GM23338 (cell line): ENCODE measurements around the gene SARS2.

Experiments used
- CREB1 ChIP-seq: fragments of 250-450 bp; sonication (Bioruptor Pico); IDR thresholded peaks from 2 replicates; pipeline ENCODE4 v1.5.0; 2020; ENCODE audit warnings: low read depth, mild to moderate bottlenecking, moderate library complexity
- CTCF ChIP-seq, 2 experiments: fragments of 200-600 bp in 1 of 2; sonication (generic) in 1 of 2; conservative IDR thresholded peaks; 2 replicates each; pipeline versions ENCODE4 v1.5.1 to v1.6.1; 2016 to 2017; ENCODE audit warnings: antibody characterized with exemption in 2 of 2, low read depth in 2 of 2, mild to moderate bottlenecking in 2 of 2, moderate library complexity in 1 of 2
- ETS1 ChIP-seq: IDR thresholded peaks from 2 replicates; pipeline ENCODE4 v1.6.1; 2016; ENCODE audit warnings: antibody characterized with exemption
- EZH2 ChIP-seq: fragments of 200-600 bp; sonication (generic); IDR thresholded peaks from one replicate; pipeline ENCODE4 v1.8.0; 2017; ENCODE audit warnings: antibody characterized with exemption, mild to moderate bottlenecking, low read depth; ENCODE audit not compliant: unreplicated experiment
- EZH2phosphoT487 ChIP-seq: fragments of 200-600 bp; sonication (generic); IDR thresholded peaks from one replicate; pipeline ENCODE4 v1.8.1; 2018; ENCODE audit warnings: antibody characterized with exemption; ENCODE audit not compliant: unreplicated experiment
- JUNB ChIP-seq: IDR thresholded peaks from one replicate; pipeline ENCODE4 v1.6.1; 2016; ENCODE audit warnings: antibody characterized with exemption; ENCODE audit not compliant: unreplicated experiment
- POLR2AphosphoS5 ChIP-seq: IDR thresholded peaks from 2 replicates; pipeline ENCODE4 v1.6.1; 2016; ENCODE audit warnings: antibody characterized with exemption, low read depth
- REST ChIP-seq: IDR thresholded peaks from one replicate; pipeline ENCODE4 v1.6.1; 2018; ENCODE audit warnings: antibody characterized with exemption; ENCODE audit not compliant: unreplicated experiment
- STAT1 ChIP-seq: IDR thresholded peaks from one replicate; pipeline ENCODE4 v1.6.1; 2016; ENCODE audit warnings: antibody characterized with exemption; ENCODE audit not compliant: unreplicated experiment
- ZNF114 ChIP-seq: fragments of 250-450 bp; sonication (Bioruptor Pico); IDR thresholded peaks from 2 replicates; pipeline ENCODE4 v1.5.0; 2020; ENCODE audit warnings: mild to moderate bottlenecking, moderate library complexity

- TF ChIP-seq EZH2phosphoT487 (no peak), CTCF (conservative IDR thresholded peaks at IDR 0.05; ENCODE audit: low read depth in 2 of 2) (no peak), POLR2AphosphoS5 (no peak), EZH2 (no peak), REST (no peak), STAT1 (no peak), ZNF114 (CRISPR knock-in tag) (no peak), CREB1 (CRISPR knock-in tag) (no peak), JUNB (no peak), ETS1 (no peak)
Measured at GRCh38 chr19:38918526-38918925, 12.0 kb downstream of the SARS2 start.
